ENCODE measurements around the gene CYP4B1.
A peak's percentile ranks its signal among the peaks of the same experiment; 100 is the strongest.
"Not testable (repeated sequence)": the region's sequence is repeated elsewhere in the genome, so short reads cannot be mapped to it uniquely, and the experiment has no call there.

Gene CYP4B1

GRCh38 chr1:46816930-46817329, 18.1 kb downstream of the CYP4B1 start:
- DNase-seq (ENCODE audit: low spot score) = peak; percentile 0

GRCh38 chr1:46817814-46818213, 19.0 kb downstream of the CYP4B1 start:
- DNase-seq (ENCODE audit: low spot score) = peak; percentile 2

GRCh38 chr1:46818591-46818990, 19.7 kb downstream of the CYP4B1 start:
- DNase-seq (ENCODE audit: low spot score) = no peak

GRCh38 chr1:46819335-46819734, 20.5 kb downstream of the CYP4B1 start:
- DNase-seq (ENCODE audit: low spot score) = no peak

DNA sequence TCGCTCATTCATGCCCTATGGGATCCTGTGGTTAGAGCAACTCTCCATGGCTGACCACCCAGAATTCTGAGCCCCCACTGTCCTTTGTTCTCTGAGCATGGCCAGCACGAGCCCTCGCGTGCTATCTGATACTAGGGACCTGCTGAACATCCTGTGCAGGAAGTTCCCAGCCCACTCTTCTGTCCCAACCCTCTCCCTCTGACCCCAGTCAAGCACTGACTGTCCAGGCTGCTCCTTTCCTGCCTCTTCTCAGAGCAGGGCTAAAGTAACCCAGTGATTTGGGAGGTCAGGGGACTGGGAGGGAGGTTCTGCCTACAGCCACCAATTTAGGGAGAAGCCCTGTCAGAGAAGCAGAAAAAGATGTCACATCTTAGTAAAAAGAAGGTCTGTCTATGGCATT, 21.2 kb downstream of the CYP4B1 start:
- DNase-seq (ENCODE audit: low spot score) = no peak

DNA sequence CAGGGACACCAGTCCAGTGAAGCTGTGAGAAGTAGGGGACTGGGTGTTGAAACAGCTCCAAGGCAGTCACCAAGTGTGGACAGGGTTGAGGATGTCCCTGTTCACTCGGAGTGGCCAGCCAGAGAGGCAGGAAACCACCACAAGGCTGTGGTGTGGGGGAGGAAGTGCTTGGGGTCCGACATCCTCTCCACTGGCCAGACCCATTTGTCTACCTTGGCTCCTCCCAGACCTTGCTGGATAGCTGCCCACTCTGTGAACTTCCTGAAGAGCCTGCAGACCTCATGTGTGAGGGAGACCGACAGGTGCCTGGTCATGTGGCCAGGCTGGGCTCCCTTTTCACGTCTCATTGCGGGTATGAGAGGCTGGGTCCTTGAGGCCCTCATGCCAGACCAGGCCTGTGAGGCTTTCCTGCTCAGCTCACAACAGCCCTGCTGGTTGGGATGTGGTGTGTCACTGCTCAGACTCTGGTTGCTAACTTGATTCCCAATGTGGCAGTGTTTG, 21.8 kb downstream of the CYP4B1 start:
- no peak for DNase-seq (ENCODE audit: low spot score)

DNA sequence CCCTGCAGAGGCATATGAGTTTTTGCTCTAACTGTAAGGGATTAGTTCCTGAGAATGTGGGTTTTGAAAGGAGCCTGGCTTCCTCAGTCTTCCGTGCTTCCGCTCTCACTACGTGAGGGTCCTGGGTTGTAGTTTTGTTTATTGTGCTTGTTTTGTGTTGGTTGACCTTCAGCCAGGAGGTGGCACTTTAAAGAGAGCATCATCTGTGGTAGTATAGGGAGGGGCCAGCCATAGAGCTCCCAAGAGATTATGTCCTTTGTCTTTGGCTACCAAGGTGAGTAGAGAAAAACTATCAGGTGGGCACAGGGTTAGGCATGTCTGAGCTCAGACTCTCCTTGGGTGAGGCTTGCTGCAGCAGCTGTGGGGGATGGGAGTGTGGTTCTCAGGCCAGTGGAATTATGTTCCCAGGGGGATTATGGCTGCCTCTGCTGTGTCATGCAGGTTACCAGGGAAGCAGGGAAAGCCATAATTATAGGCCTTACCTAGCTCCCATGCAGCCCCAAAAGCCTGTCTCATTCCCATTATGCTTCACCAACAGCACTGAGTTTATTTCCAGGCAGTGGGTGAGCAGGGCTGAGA, 23.5 kb downstream of the CYP4B1 start:
- no peak for DNase-seq (ENCODE audit: low spot score)

- no peak for DNase-seq (ENCODE audit: low spot score)
Observed at GRCh38 chr1:46823151-46823550, 24.3 kb downstream of the CYP4B1 start.

GRCh38 chr1:46826892-46827291, 28.0 kb downstream of the CYP4B1 start:
- not testable (repeated sequence) for DNase-seq (ENCODE audit: low spot score)

- no peak for DNase-seq (ENCODE audit: low spot score)
Observed at GRCh38 chr1:46830665-46831322, 31.9 kb downstream of the CYP4B1 start.

GRCh38 chr1:46835469-46835868, 36.6 kb downstream of the CYP4B1 start:
- DNase-seq (ENCODE audit: low spot score) = not testable (repeated sequence)

GRCh38 chr1:46846386-46846785, 47.5 kb downstream of the CYP4B1 start:
- not testable (repeated sequence) for DNase-seq (ENCODE audit: low spot score)

DNA sequence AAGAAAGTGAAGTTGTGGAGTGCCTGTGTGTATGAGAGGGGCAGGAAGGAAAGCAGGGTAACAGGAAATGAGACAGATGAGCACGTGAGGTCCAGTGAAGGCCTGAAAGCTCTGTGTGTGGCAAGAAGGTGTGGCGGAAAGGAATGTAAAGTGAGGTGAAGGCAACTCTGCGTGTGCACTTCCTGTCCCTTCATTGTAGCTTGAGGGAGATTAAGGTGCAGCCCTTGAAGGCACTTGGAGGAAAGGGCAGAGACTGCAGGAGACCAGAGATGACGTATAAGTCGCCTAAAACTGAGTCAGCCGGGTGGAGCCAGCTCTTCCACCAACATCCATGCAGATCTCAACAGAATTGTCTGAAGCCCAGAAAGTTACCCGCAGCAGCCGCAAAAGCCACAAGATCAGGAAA, 58.8 kb downstream of the CYP4B1 start:
- DNase-seq (ENCODE audit: low spot score) = not testable (repeated sequence)

GRCh38 chr1:46862348-46862747, 63.5 kb downstream of the CYP4B1 start:
- no peak for DNase-seq (ENCODE audit: low spot score)
